Astrocyte of the cerebellum (primary cell): ENCODE data around the gene SESN1.
"Not testable (repeated sequence)": the region's sequence is repeated elsewhere in the genome, so short reads cannot be mapped to it uniquely, and the experiment has no call there.

Experiments used
- DNase-seq: peaks from one replicate; pipeline ENCODE4 v3.0.0-alpha.2; 2011; ENCODE audit warnings: low read depth
- H3K4me3 ChIP-seq: 2 replicates; pipeline ENCODE4 v1.5.1; 2011; ENCODE audit warnings: mild to moderate bottlenecking, low read depth, low read length, moderate library complexity
- in situ Hi-C: cut with HindIII; loops from 2 replicates; pipeline ENCODE4 v1.10.0; 2017; ENCODE audit warnings: low sequenced_read_pairs
- TF ChIP-seq, protein P1 (sequence below): IDR thresholded peaks from 2 replicates; pipeline ENCODE4 v1.5.1; 2012; ENCODE audit warnings: low read length, low read depth, moderate library complexity, mild to moderate bottlenecking; ENCODE audit errors: missing control alignments

The SESN1 gene

DNA sequence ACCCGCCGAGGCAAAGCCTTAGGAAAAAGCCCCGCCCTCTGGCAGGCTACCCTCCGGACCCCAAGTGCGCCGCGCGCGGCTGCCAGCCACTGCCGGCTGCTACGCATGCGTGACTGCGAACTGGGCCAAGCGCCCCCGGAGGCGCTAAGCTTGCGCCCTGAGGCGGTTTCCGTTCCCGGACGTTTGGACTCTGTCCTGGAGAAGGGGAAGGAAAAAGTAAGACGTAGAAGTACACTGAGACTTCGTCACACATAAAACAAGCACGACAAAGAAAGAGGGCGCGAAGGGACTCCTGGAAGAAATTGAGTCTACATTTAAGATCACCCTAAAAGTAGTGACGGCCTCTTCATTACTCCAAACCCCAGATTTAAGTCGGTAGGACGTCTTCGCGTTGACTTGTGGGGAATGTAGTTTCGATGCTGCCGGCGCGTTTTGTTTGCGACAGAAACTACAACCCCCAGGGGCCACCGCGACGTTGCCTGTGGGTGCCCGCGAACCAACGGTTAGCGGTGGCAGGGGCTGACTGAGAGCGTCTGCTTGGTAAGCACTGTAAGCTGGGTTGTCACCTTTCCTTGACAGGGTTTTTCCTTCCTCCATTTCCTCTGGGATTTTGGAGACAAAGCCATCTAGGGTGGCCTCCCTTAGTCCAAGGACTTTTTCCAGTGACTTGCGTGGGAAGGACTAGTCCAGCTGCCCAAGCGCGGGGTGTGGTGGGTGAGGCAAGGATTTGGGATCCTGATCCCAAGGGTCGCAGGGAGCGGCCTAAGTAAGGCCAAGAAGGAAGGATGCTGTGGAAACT lies 589 bp upstream of the SESN1 start, which contains the start of gene CEP57L1:
Gene CEP57L1, plus strand, starts transcription at position 472 of the 799 bp plus-strand sequence. CDS start 49,715 bp downstream, outside the sequence.
- in situ Hi-C loops = no loop called here
- DNase-seq = peak; percentile 97
- TF ChIP-seq, protein P1, sequence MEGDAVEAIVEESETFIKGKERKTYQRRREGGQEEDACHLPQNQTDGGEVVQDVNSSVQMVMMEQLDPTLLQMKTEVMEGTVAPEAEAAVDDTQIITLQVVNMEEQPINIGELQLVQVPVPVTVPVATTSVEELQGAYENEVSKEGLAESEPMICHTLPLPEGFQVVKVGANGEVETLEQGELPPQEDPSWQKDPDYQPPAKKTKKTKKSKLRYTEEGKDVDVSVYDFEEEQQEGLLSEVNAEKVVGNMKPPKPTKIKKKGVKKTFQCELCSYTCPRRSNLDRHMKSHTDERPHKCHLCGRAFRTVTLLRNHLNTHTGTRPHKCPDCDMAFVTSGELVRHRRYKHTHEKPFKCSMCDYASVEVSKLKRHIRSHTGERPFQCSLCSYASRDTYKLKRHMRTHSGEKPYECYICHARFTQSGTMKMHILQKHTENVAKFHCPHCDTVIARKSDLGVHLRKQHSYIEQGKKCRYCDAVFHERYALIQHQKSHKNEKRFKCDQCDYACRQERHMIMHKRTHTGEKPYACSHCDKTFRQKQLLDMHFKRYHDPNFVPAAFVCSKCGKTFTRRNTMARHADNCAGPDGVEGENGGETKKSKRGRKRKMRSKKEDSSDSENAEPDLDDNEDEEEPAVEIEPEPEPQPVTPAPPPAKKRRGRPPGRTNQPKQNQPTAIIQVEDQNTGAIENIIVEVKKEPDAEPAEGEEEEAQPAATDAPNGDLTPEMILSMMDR = no peak
- H3K4me3 ChIP-seq = peak within 1 kb of the TSS; percentile 79

DNA sequence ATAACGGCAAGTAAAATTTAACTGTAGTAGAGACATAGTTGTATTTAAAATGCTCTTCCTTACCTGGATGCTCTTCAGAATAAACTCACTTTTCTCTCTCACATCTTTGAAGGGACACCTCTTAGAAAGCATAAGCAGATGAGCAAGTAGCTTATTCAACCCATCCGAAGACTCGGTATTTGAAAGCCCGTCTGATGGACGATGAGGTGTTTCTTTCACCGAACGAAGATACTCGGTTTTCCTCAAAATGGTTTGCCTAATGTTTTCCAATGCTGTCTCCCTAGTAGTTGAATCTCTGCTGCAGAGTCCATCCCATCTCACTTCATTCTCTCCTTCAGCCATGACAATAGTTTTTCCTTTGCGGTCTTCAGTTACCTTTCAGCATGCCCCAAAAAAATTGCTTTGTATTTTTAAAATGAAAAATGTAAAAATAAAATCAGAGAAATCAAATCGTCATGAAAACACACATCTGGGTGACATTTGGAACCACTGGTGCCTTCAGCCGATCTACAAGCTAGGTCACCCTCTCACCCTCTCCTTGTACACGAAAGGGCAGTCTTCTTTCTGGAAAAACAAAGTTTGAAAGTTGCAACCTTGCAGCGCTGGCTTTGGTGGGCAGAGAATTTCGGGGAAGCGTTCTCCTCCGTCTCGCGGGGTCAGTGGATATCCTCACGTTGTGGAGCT lies 772 bp downstream of the SESN1 start:
- no peak for DNase-seq
- TF ChIP-seq, protein P1 = no peak
- in situ Hi-C loops = no loop called here
- peak overlapping the region; percentile 79 for H3K4me3 ChIP-seq

DNA sequence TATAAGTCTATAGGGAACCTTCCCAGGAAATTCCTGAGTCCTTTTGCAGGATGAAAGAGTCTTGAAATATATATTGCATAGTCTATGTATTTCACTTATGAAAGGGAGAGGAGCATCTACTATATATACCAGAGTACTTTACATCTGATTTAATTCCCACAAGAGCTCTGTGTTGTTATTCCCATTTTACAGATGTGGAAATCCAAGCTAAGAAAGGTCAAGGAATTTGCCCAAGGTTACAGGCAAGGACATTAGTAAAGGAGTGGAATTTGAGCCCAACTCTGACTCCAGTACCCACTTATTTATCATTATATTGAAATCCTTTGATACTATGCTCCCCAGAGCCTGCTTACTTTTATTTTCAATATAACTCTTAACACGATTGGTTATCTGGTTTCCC lies 2.6 kb downstream of the SESN1 start:
- DNase-seq = no peak
- in situ Hi-C loops = no loop called here
- peak overlapping the region; percentile 79 for H3K4me3 ChIP-seq
- TF ChIP-seq, protein P1 = no peak

DNA sequence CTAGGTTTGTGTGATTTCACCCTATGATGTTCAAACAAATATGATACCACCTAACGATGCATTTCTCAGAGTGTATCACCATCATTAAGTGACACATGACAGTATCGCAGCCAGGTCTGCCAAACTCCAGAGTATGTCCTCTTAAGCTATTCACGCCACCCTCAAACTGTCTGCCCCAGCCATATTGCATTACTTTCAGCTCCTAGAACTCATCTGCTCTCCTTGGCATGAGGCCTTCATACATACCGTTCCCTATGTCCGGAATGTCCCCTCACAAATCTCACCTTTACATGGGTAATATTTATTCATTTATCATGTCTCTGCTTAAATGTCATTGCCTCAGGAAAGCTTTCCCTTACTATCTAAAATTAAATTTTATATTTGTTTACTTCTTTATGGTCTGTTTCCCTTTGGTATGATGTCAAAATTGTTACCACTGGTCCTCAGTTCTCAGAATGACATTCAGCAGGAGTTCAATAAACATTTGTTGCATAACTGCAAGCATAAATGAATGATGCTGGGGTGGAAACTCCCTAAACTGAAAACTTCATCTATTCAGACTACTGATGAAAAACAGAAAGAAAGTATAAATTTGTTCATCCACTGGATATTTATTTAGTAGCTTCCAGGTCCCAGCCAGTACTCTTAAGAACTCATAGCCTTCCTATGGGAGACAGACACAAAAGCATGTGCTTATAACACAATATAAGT lies 3.2 kb downstream of the SESN1 start:
- H3K4me3 ChIP-seq = no peak overlapping the region
- no peak for DNase-seq
- TF ChIP-seq, protein P1 = no peak
- in situ Hi-C loops = no loop called here

DNA sequence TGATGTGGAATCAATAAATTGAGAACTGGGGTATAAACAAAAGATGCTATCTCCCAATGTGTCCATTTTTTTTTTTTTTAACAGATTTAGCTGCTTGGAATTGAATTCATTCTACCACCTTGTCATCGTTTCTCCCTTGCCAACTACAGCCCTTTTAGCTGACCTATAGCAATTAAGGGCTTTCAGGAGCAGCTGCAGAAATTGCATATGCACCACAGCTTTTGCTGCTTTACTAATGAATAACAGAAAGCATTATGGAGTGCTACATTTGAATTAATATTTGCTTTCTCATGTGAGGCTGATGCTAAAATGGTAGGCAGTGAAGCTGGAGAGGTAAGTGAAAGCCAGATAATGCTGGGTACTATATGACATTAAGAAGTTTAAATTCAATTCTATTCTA lies 5.7 kb downstream of the SESN1 start:
- TF ChIP-seq, protein P1 = no peak
- in situ Hi-C loops = no loop called here
- H3K4me3 ChIP-seq = no peak overlapping the region
- no peak for DNase-seq

DNA sequence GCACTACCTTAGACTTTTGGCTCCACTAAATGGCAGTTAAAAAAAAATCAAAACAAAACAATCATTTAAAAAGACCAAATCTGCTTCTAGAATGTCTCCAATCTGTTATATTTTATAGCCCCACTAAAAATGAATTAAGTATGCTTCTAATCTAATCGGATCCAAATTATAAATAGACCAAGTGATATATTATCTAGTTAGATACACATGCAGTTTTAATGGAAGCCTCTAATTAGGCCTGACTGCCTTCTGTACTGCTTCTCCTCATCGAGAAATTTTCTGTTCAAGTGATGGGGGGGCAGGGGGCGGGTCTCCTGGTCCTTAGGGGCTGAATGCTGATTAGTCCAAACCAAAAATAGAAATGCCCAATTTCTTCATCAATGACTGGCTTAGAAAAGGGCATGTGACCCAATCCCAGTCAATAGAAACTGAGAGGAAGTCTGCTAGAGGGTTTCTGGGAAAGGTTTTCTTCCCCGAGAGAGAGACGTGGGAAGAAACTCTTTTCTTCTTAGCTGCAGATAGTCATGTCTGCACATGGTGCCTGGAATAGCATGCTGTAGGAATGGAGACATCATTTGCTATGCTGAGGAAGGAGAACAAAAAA lies 6.9 kb downstream of the SESN1 start:
- in situ Hi-C loops = no loop called here
- TF ChIP-seq, protein P1 = no peak
- H3K4me3 ChIP-seq = no peak overlapping the region
- no peak for DNase-seq

DNA sequence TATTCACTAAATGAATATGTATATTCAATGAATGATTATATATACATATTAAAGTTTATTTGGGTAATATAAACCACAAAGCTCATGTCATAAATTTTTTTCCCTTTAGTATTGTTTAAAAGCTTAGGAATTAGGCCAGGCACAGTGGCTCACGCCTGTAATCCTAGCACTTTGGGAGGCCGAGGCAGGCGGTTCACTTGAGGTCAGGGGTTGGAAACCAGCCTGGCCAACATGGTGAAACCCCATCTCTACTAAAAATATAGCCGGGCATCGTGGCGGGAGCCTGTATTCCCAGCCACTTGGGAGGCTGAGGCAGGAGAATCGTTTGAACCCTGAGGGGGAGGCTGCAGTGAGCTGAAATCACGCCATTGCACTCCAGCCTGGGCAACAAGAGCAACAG lies 10.5 kb downstream of the SESN1 start:
- DNase-seq, in situ Hi-C loops, H3K4me3 ChIP-seq: not testable (repeated sequence)
